Stimulated activated CD8-positive, alpha-beta memory T cell treated with anti-CD3 and anti-CD28 coated beads, Interleukin-2, amount 100 ng/mL, for 48 hours (primary cell): ENCODE results near the gene A2M.
A peak's percentile ranks its signal among the peaks of the same experiment; 100 is the strongest.

Experiments
- DNase-seq, 2 donors: peaks; one replicate each; pipeline ENCODE4 v3.0.0-alpha.2; 2020; ENCODE audit warnings: low read depth in 2 of 2

A2M gene

GRCh38 chr12:9073076-9073475 lies 42.6 kb downstream of the A2M start:
- DNase-seq, result no peak

- DNase-seq, result no peak
Measured at GRCh38 chr12:9072481-9073038, 43.2 kb downstream of the A2M start.

- no peak for DNase-seq
Measured at GRCh38 chr12:9071969-9072368, 43.8 kb downstream of the A2M start.

GRCh38 chr12:9071518-9071917 lies 44.2 kb downstream of the A2M start:
- DNase-seq, result no peak

- no peak for DNase-seq
Measured at GRCh38 chr12:9070351-9070750, 45.4 kb downstream of the A2M start.

- no peak for DNase-seq
Measured at GRCh38 chr12:9068600-9068999, 47.1 kb downstream of the A2M start.

- no peak for DNase-seq
Measured at GRCh38 chr12:9068086-9068485, 47.6 kb downstream of the A2M start.

- DNase-seq, result no peak
Measured at GRCh38 chr12:9066755-9067423, 48.8 kb downstream of the A2M start.

- no peak for DNase-seq
Measured at GRCh38 chr12:9066183-9066623, 49.5 kb downstream of the A2M start.

- DNase-seq, result no peak
Measured at GRCh38 chr12:9065607-9065856, 50.2 kb downstream of the A2M start.

- peak in 1 of 2 donors; percentile 1 for DNase-seq
Measured at GRCh38 chr12:9064815-9065606, 50.7 kb downstream of the A2M start.

GRCh38 chr12:9064201-9064814 lies 51.4 kb downstream of the A2M start:
- DNase-seq, result peak; percentile 37 to 39

GRCh38 chr12:9052610-9053009 lies 63.1 kb downstream of the A2M start:
- DNase-seq, result no peak

GRCh38 chr12:9051158-9051550 lies 64.6 kb downstream of the A2M start:
- DNase-seq, result no peak

- no peak for DNase-seq
Measured at GRCh38 chr12:9050521-9051157, 65.1 kb downstream of the A2M start.

- no peak for DNase-seq
Measured at GRCh38 chr12:9049520-9050133, 66.1 kb downstream of the A2M start.

GRCh38 chr12:9048930-9049329 lies 66.8 kb downstream of the A2M start:
- DNase-seq, result no peak

GRCh38 chr12:9047105-9047504 lies 68.6 kb downstream of the A2M start:
- no peak for DNase-seq

- no peak for DNase-seq
Measured at GRCh38 chr12:9043766-9044165, 72.0 kb downstream of the A2M start.

GRCh38 chr12:9041321-9041720 lies 74.4 kb downstream of the A2M start:
- DNase-seq, result no peak

GRCh38 chr12:9040484-9041186 lies 75.1 kb downstream of the A2M start:
- DNase-seq, result no peak
